SH-SY5Y (cell line): ENCODE data around the gene SLC25A47.

Experiments
- GATA2 ChIP-seq: IDR thresholded peaks from 2 replicates; pipeline ENCODE4 v1.6.1; 2011; ENCODE audit warnings: mild to moderate bottlenecking, low read depth, low read length
- GATA3 ChIP-seq: IDR thresholded peaks from 2 replicates; pipeline ENCODE4 v1.6.1; 2011; ENCODE audit warnings: low read depth, mild to moderate bottlenecking, low read length, moderate library complexity

DNA sequence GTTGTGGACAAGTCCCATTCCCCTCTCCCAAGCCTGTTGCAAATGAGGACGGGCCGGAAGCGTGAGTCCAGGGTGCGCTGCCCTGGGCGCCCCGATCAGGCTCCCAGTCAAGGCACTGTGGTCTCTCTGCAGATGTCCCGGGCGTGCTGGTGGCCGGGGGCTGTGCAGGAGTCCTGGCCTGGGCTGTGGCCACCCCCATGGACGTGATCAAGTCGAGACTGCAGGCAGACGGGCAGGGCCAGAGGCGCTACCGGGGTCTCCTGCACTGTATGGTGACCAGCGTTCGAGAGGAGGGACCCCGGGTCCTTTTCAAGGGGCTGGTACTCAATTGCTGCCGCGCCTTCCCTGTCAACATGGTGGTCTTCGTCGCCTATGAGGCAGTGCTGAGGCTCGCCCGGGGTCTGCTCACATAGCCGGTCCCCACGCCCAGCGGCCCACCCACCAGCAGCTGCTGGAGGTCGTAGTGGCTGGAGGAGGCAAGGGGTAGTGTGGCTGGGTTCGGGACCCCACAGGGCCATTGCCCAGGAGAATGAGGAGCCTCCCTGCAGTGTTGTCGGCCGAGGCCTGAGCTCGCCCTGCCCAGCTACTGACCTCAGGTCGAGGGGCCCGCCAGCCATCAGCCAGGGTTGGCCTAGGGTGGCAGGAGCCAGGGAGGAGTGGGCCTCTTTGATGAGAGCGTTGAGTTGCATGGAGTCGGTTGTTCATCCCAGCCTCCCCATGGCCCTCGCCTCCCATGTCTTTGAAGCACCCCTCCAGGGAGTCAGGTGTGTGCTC is 6.3 kb downstream of the SLC25A47 start:
- no peak for TF ChIP-seq GATA3
- TF ChIP-seq GATA2: no peak
